ENCODE data around the gene FXYD4.

- TF ChIP-seq CTCF (conservative IDR thresholded peaks at IDR 0.05) (no peak), ZFX (IDR thresholded peaks at IDR 0.05) (no peak)
Measured at GRCh38 chr10:43340619-43341018, 30.8 kb upstream of the FXYD4 start.

Measured in C4-2B (cell line).